ENCODE data around the gene PPT2. TPM values are rescaled to one million over a fixed set of nuclear protein-coding genes. Genes with fewer than 3 reads are reported as not detected.
A peak's percentile ranks its signal among the peaks of the same experiment; 100 is the strongest.
"Not testable (repeated sequence)": the region's sequence is repeated elsewhere in the genome, so short reads cannot be mapped to it uniquely, and the experiment has no call there.

Gene PPT2
- polyA plus RNA-seq, 1 donor = 31.0 TPM

GRCh38 chr6:32144238-32144637 is 9.7 kb upstream of the PPT2 start:
- H3K4me1 ChIP-seq (ENCODE audit: control insufficient read depth, insufficient read depth, low read length) = peaks cover 26% of the 10 kb centered on the region
- H3K27me3 ChIP-seq (ENCODE audit: control insufficient read depth, insufficient read depth, low read length); H3K27ac ChIP-seq (ENCODE audit: low read length); H3K4me3 ChIP-seq (ENCODE audit: low read length); H3K9me3 ChIP-seq (ENCODE audit: control insufficient read depth, low read depth, low read length); H3K36me3 ChIP-seq (ENCODE audit: control insufficient read depth, insufficient read depth, low read length): not testable (repeated sequence)
- DNase-seq = peak in 1 of 2 donors; percentile 55
- no CpG with 5 or more reads among the region's 7 CpGs for WGBS (ENCODE audit: insufficient coverage, low lambda C conversion rate)

GRCh38 chr6:32146287-32146686 is 7.7 kb upstream of the PPT2 start:
- Histone ChIP-seq H3K27me3 (ENCODE audit: control insufficient read depth, insufficient read depth, low read length) (peaks cover 11% of the 10 kb centered on the region), H3K4me3 (ENCODE audit: low read length) (no peak overlapping the region), H3K9me3 (ENCODE audit: control insufficient read depth, low read depth, low read length) (peaks cover 7% of the 10 kb centered on the region), H3K27ac (ENCODE audit: low read length) (no peak overlapping the region), H3K36me3 (ENCODE audit: control insufficient read depth, insufficient read depth, low read length) (no peaks in the 10 kb centered on the region), H3K4me1 (ENCODE audit: control insufficient read depth, insufficient read depth, low read length) (peaks cover 20% of the 10 kb centered on the region)
- WGBS (ENCODE audit: insufficient coverage, low lambda C conversion rate) = 83% methylated on average over 1 of the region's 1 CpG
- peak in 1 of 2 donors; percentile 33 for DNase-seq

GRCh38 chr6:32146687-32147086 is 7.3 kb upstream of the PPT2 start:
- peaks cover 7% of the 10 kb centered on the region for H3K9me3 ChIP-seq (ENCODE audit: control insufficient read depth, low read depth, low read length)
- no peaks in the 10 kb centered on the region for H3K36me3 ChIP-seq (ENCODE audit: control insufficient read depth, insufficient read depth, low read length)
- H3K27ac ChIP-seq (ENCODE audit: low read length) = no peak overlapping the region
- peaks cover 17% of the 10 kb centered on the region for H3K4me1 ChIP-seq (ENCODE audit: control insufficient read depth, insufficient read depth, low read length)
- peaks cover 11% of the 10 kb centered on the region for H3K27me3 ChIP-seq (ENCODE audit: control insufficient read depth, insufficient read depth, low read length)
- 83% methylated on average over 1 of the region's 4 CpGs for WGBS (ENCODE audit: insufficient coverage, low lambda C conversion rate)
- no peak overlapping the region for H3K4me3 ChIP-seq (ENCODE audit: low read length)
- DNase-seq = no peak

GRCh38 chr6:32147401-32148132 is 6.4 kb upstream of the PPT2 start:
- Histone ChIP-seq H3K27ac (ENCODE audit: low read length) (no peak overlapping the region), H3K27me3 (ENCODE audit: control insufficient read depth, insufficient read depth, low read length) (peaks cover 11% of the 10 kb centered on the region), H3K4me3 (ENCODE audit: low read length) (no peak overlapping the region), H3K9me3 (ENCODE audit: control insufficient read depth, low read depth, low read length) (peaks cover 7% of the 10 kb centered on the region), H3K36me3 (ENCODE audit: control insufficient read depth, insufficient read depth, low read length) (no peaks in the 10 kb centered on the region), H3K4me1 (ENCODE audit: control insufficient read depth, insufficient read depth, low read length) (peaks cover 17% of the 10 kb centered on the region)
- DNase-seq = no peak
- WGBS (ENCODE audit: insufficient coverage, low lambda C conversion rate) = no CpG with 5 or more reads among the region's 4 CpGs

- WGBS (ENCODE audit: insufficient coverage, low lambda C conversion rate) = no CpG with 5 or more reads among the region's 39 CpGs
- Histone ChIP-seq H3K4me1 (ENCODE audit: control insufficient read depth, insufficient read depth, low read length) (peaks cover 25% of the 10 kb centered on the region), H3K27ac (ENCODE audit: low read length) (no peak overlapping the region), H3K36me3 (ENCODE audit: control insufficient read depth, insufficient read depth, low read length) (no peaks in the 10 kb centered on the region), H3K9me3 (ENCODE audit: control insufficient read depth, low read depth, low read length) (peaks cover 7% of the 10 kb centered on the region), H3K27me3 (ENCODE audit: control insufficient read depth, insufficient read depth, low read length) (peaks cover 11% of the 10 kb centered on the region), H3K4me3 (ENCODE audit: low read length) (peak overlapping the region; percentile 41)
- DNase-seq = peak; percentile 75 to 80
These were observed 5.5 kb upstream of the PPT2 start for GRCh38 chr6:32148289-32149091.

- Histone ChIP-seq H3K36me3 (ENCODE audit: control insufficient read depth, insufficient read depth, low read length) (no peaks in the 10 kb centered on the region), H3K27ac (ENCODE audit: low read length) (no peak overlapping the region), H3K27me3 (ENCODE audit: control insufficient read depth, insufficient read depth, low read length) (peaks cover 11% of the 10 kb centered on the region), H3K4me1 (ENCODE audit: control insufficient read depth, insufficient read depth, low read length) (peaks cover 25% of the 10 kb centered on the region), H3K4me3 (ENCODE audit: low read length) (peak overlapping the region; percentile 41), H3K9me3 (ENCODE audit: control insufficient read depth, low read depth, low read length) (peaks cover 7% of the 10 kb centered on the region)
- DNase-seq = no peak
- WGBS (ENCODE audit: insufficient coverage, low lambda C conversion rate) = no CpG with 5 or more reads among the region's 47 CpGs
These were observed 4.7 kb upstream of the PPT2 start for GRCh38 chr6:32149092-32149755.

- Histone ChIP-seq H3K4me1 (ENCODE audit: control insufficient read depth, insufficient read depth, low read length) (peaks cover 30% of the 10 kb centered on the region), H3K27ac (ENCODE audit: low read length) (no peak overlapping the region), H3K4me3 (ENCODE audit: low read length) (no peak overlapping the region), H3K27me3 (ENCODE audit: control insufficient read depth, insufficient read depth, low read length) (peaks cover 11% of the 10 kb centered on the region), H3K9me3 (ENCODE audit: control insufficient read depth, low read depth, low read length) (peaks cover 7% of the 10 kb centered on the region), H3K36me3 (ENCODE audit: control insufficient read depth, insufficient read depth, low read length) (no peaks in the 10 kb centered on the region)
- WGBS (ENCODE audit: insufficient coverage, low lambda C conversion rate) = 80% methylated on average over 2 of the region's 55 CpGs
- DNase-seq = no peak
These were observed 3.7 kb upstream of the PPT2 start for GRCh38 chr6:32149932-32150870.

- H3K4me1 ChIP-seq (ENCODE audit: control insufficient read depth, insufficient read depth, low read length) = peaks cover 36% of the 10 kb centered on the region
- H3K36me3 ChIP-seq (ENCODE audit: control insufficient read depth, insufficient read depth, low read length) = peaks cover 8% of the 10 kb centered on the region
- no peak overlapping the region for H3K27ac ChIP-seq (ENCODE audit: low read length)
- no CpG with 5 or more reads among the region's 8 CpGs for WGBS (ENCODE audit: insufficient coverage, low lambda C conversion rate)
- H3K27me3 ChIP-seq (ENCODE audit: control insufficient read depth, insufficient read depth, low read length) = peaks cover 11% of the 10 kb centered on the region
- peak overlapping the region; percentile 22 for H3K4me3 ChIP-seq (ENCODE audit: low read length)
- DNase-seq = peak in 1 of 2 donors; percentile 31
- peaks cover 7% of the 10 kb centered on the region for H3K9me3 ChIP-seq (ENCODE audit: control insufficient read depth, low read depth, low read length)
These were observed 2.6 kb upstream of the PPT2 start for GRCh38 chr6:32151181-32151862.

- WGBS (ENCODE audit: insufficient coverage, low lambda C conversion rate) = no CpG with 5 or more reads among the region's 24 CpGs
- Histone ChIP-seq H3K27ac (ENCODE audit: low read length) (peak within 1 kb of the TSS; percentile 95), H3K4me1 (ENCODE audit: control insufficient read depth, insufficient read depth, low read length) (peaks cover 36% of the 10 kb centered on the region), H3K9me3 (ENCODE audit: control insufficient read depth, low read depth, low read length) (peaks cover 7% of the 10 kb centered on the region), H3K4me3 (ENCODE audit: low read length) (peak within 1 kb of the TSS; percentile 86), H3K36me3 (ENCODE audit: control insufficient read depth, insufficient read depth, low read length) (peaks cover 14% of the 10 kb centered on the region), H3K27me3 (ENCODE audit: control insufficient read depth, insufficient read depth, low read length) (peaks cover 11% of the 10 kb centered on the region)
- DNase-seq = peak in 1 of 2 donors; percentile 73
These were observed 1.8 kb upstream of the PPT2 start, which contains the start of gene PRRT1 for GRCh38 chr6:32151863-32152768. TSS of gene PRRT1 (minus strand) at chr6:32151939. CDS start at chr6:32151827, 112 bp downstream.
